GM18861 (cell line): ENCODE measurements around the gene RNF7.
"Not testable (repeated sequence)": the region's sequence is repeated elsewhere in the genome, so short reads cannot be mapped to it uniquely, and the experiment has no call there.

Experiments
- ATAC-seq: cut with Tn5 transposase; IDR thresholded peaks from one replicate; pipeline ENCODE4 v1.9.1; 2021; ENCODE audit not compliant: unreplicated experiment

Gene RNF7

GRCh38 chr3:141777957-141778813 lies 40.1 kb downstream of the RNF7 start:
- ATAC-seq: no peak

DNA sequence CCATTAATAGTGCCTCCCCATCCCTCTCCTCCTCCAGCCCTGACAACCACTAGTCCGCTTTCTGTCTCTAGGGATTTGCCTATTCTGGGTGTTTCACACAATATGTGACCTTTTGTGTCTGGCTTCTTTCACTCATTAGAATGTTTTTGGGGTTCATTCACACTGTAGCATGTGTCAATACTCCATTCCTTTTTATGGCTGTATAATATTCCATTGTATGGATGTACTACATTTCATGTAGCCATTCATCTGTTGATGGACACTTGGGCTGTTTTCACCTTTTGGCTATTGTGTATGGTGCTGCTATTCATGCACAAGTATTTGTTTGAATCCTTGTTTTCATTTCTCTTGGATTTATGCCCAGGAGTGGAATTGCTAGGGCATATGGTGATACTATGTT lies 41.6 kb downstream of the RNF7 start:
- ATAC-seq: no peak

DNA sequence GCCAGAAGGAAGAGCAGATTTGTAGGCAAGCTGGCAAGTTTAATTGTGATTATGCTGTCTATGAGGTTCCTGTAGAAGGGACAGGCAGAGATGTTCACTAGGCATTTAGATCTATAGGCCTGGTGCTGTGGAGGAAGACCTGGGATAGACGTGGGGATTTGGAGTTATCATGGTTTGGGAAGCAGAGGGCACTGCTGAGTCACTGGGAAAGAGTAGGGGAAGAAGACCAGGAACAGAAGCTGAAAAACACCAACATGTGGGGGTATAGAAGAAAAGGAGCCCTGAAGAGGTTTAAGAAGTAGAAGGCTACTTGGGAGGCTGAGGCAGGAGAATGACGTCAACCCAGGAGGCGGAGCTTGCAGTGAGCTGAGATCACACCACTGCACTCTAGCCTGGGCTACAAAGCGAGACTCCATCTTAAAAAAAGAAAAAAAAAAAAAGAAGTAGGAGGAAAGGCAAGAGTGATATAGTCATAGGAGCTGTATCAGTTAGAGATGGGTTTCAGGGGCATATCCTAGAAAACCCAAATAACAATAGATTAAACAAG lies 44.4 kb downstream of the RNF7 start:
- ATAC-seq: no peak

DNA sequence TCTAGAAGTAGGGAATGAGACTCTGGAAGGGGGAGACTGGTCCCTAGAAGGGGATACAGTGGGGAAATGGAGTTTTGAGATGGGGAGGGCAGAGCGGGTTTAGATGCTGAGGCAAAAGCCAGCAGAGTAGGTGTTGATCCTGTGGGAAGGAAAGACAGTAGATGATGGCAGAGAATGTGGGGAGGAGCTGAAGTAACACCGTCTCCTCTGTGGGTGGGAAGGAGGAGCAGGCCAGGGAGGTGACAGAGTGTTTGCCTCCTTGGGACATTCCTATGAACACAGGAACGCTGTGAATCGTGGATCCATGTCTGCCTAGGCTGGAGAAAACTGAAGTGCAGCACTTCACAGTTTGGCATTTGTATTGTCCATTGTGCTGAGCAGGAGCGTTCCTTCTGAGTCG lies 45.5 kb downstream of the RNF7 start:
- ATAC-seq: no peak

DNA sequence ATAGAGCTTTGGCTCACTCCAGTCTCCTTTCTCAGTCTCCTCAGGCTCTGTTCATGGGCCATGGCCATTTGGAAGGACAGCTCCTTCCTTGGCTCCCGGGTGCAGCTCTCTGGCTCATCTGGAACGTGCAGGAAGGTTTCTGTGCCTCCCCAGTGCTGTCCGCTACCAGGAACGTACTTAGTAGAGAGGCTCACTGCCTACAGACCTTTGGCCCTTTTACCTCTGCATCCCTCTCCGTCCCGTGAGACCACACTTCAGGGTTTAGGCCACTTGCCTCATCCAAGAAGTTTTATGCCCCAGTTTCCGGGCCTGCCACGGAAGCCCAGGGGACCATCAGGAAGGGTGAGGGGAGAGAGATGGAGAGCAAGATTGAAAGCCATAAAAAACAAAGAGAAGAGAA lies 46.0 kb downstream of the RNF7 start:
- no peak for ATAC-seq

GRCh38 chr3:141784531-141784930 lies 46.4 kb downstream of the RNF7 start:
- no peak for ATAC-seq

- ATAC-seq: no peak
Observed at GRCh38 chr3:141788149-141788548, 50.1 kb downstream of the RNF7 start.

DNA sequence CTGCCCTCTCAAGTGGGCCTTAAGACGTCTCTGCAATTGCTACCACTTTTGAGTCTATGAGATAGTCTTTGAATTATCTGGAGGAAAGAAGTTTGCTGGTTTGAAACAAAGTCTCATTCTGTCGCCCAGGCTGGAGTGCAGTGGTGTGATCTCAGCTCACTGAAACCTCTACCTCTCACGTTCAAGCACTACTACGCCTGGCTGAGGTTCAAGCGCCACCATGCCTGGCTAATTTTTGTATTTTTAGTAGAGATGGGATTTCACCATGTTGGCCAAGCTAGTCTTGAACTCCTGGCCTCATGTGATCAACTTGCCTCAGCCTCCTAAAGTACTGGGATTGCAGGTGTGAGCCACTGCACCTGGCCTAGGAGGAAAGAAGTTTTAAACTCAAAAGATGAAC lies 50.7 kb downstream of the RNF7 start:
- not testable (repeated sequence) for ATAC-seq

DNA sequence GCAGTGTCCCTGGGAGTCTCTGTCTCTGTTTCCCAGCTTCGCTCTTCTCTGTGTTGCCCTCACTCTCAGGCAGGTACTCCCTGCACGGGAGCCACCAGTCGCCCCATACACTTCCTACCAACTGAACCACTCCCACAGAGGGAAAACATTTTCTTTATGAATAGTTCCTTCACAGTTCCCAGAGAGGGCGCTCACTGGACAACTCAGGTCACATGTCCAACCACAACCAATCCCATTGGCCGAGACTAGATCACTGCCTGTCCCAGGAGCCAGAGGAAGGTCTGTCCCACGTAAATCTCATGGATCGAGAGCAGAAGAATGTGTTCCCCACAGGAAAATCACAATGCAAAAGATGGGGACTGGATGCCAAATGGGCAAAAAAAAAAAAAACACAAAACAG lies 51.2 kb downstream of the RNF7 start:
- no peak for ATAC-seq

DNA sequence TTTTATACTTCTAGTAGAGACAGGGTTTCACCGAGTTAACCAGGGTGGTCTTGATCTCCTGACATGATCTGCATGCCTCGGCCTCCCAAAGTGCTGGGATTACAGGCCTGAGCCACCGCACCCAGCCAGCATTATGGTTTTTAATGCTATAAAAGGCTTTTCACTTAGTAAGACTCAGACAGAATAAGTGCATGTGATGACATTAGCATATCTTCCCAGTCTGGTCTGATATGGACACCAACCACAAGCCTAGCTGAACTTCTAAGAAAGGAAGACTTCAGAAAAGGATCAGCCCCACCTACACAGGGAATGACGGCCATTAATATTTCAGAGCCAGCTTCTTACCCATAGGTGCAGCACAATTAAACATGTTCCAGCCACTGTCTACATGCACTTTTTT lies 52.1 kb downstream of the RNF7 start:
- no peak for ATAC-seq

GRCh38 chr3:141792495-141792894 lies 54.4 kb downstream of the RNF7 start:
- no peak for ATAC-seq

GRCh38 chr3:141793476-141794260 lies 55.6 kb downstream of the RNF7 start:
- ATAC-seq: no peak

GRCh38 chr3:141795276-141795675 lies 57.2 kb downstream of the RNF7 start:
- ATAC-seq: no peak

GRCh38 chr3:141795741-141796080 lies 57.6 kb downstream of the RNF7 start:
- ATAC-seq: no peak

GRCh38 chr3:141796081-141796888 lies 58.2 kb downstream of the RNF7 start:
- ATAC-seq: peak; percentile 96
